ENCODE measurements around the gene DPRX. TPM values are rescaled to one million over a fixed set of nuclear protein-coding genes. Genes with fewer than 3 reads are reported as not detected.

The DPRX gene
- total and polyA plus RNA-seq, 2 experiments from 2014 or later: not detected

DNA sequence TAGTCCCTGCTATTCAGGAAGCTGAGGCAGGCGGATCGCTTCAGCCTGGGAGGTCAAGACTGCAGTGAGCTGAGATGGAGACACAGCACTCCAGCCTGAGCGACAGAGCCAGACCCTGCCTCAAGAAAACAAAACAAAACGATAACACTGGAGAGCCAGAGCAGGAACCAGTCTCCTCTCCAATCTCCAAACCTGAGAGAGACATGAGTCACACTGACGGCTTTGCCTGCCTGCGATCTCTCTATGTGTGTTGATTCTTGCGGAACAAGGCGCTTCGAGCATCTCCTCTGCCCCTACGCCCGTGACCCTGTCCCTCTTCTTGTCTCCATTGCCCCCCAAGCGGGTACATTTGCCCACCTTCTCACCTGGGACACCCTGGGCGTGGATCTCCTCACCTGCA lies 15.6 kb downstream of the DPRX start:
- DNase-seq (ENCODE audit: low spot score) (no peak), ATAC-seq (no peak)
- no peaks in the 10 kb centered on the region for H3K36me3 ChIP-seq (ENCODE audit: insufficient read depth)
- TF ChIP-seq STAT1 (IDR thresholded peaks at IDR 0.05; ENCODE audit: unreplicated experiment) (no peak), EZH2phosphoT487 (IDR thresholded peaks at IDR 0.05; ENCODE audit: unreplicated experiment) (no peak), ETS1 (IDR thresholded peaks at IDR 0.05) (no peak), NANOG (IDR thresholded peaks at IDR 0.05; ENCODE audit: borderline replicate concordance) (no peak), ZNF114 (CRISPR knock-in tag; IDR thresholded peaks at IDR 0.05) (no peak), JUNB (IDR thresholded peaks at IDR 0.05; ENCODE audit: unreplicated experiment) (no peak), ZNF331 (CRISPR knock-in tag; IDR thresholded peaks at IDR 0.05; ENCODE audit: low read depth) (no peak), CREB1 (CRISPR knock-in tag; IDR thresholded peaks at IDR 0.05; ENCODE audit: low read depth) (no peak), EZH2 (IDR thresholded peaks at IDR 0.05; ENCODE audit: low read depth, unreplicated experiment) (no peak), POLR2AphosphoS5 (IDR thresholded peaks at IDR 0.05; ENCODE audit: low read depth) (no peak)
- TF ChIP-seq, protein P1, sequence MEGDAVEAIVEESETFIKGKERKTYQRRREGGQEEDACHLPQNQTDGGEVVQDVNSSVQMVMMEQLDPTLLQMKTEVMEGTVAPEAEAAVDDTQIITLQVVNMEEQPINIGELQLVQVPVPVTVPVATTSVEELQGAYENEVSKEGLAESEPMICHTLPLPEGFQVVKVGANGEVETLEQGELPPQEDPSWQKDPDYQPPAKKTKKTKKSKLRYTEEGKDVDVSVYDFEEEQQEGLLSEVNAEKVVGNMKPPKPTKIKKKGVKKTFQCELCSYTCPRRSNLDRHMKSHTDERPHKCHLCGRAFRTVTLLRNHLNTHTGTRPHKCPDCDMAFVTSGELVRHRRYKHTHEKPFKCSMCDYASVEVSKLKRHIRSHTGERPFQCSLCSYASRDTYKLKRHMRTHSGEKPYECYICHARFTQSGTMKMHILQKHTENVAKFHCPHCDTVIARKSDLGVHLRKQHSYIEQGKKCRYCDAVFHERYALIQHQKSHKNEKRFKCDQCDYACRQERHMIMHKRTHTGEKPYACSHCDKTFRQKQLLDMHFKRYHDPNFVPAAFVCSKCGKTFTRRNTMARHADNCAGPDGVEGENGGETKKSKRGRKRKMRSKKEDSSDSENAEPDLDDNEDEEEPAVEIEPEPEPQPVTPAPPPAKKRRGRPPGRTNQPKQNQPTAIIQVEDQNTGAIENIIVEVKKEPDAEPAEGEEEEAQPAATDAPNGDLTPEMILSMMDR (conservative IDR thresholded peaks at IDR 0.05; ENCODE audit: low read depth in 2 of 2): no peak
- TF ChIP-seq, protein P2, sequence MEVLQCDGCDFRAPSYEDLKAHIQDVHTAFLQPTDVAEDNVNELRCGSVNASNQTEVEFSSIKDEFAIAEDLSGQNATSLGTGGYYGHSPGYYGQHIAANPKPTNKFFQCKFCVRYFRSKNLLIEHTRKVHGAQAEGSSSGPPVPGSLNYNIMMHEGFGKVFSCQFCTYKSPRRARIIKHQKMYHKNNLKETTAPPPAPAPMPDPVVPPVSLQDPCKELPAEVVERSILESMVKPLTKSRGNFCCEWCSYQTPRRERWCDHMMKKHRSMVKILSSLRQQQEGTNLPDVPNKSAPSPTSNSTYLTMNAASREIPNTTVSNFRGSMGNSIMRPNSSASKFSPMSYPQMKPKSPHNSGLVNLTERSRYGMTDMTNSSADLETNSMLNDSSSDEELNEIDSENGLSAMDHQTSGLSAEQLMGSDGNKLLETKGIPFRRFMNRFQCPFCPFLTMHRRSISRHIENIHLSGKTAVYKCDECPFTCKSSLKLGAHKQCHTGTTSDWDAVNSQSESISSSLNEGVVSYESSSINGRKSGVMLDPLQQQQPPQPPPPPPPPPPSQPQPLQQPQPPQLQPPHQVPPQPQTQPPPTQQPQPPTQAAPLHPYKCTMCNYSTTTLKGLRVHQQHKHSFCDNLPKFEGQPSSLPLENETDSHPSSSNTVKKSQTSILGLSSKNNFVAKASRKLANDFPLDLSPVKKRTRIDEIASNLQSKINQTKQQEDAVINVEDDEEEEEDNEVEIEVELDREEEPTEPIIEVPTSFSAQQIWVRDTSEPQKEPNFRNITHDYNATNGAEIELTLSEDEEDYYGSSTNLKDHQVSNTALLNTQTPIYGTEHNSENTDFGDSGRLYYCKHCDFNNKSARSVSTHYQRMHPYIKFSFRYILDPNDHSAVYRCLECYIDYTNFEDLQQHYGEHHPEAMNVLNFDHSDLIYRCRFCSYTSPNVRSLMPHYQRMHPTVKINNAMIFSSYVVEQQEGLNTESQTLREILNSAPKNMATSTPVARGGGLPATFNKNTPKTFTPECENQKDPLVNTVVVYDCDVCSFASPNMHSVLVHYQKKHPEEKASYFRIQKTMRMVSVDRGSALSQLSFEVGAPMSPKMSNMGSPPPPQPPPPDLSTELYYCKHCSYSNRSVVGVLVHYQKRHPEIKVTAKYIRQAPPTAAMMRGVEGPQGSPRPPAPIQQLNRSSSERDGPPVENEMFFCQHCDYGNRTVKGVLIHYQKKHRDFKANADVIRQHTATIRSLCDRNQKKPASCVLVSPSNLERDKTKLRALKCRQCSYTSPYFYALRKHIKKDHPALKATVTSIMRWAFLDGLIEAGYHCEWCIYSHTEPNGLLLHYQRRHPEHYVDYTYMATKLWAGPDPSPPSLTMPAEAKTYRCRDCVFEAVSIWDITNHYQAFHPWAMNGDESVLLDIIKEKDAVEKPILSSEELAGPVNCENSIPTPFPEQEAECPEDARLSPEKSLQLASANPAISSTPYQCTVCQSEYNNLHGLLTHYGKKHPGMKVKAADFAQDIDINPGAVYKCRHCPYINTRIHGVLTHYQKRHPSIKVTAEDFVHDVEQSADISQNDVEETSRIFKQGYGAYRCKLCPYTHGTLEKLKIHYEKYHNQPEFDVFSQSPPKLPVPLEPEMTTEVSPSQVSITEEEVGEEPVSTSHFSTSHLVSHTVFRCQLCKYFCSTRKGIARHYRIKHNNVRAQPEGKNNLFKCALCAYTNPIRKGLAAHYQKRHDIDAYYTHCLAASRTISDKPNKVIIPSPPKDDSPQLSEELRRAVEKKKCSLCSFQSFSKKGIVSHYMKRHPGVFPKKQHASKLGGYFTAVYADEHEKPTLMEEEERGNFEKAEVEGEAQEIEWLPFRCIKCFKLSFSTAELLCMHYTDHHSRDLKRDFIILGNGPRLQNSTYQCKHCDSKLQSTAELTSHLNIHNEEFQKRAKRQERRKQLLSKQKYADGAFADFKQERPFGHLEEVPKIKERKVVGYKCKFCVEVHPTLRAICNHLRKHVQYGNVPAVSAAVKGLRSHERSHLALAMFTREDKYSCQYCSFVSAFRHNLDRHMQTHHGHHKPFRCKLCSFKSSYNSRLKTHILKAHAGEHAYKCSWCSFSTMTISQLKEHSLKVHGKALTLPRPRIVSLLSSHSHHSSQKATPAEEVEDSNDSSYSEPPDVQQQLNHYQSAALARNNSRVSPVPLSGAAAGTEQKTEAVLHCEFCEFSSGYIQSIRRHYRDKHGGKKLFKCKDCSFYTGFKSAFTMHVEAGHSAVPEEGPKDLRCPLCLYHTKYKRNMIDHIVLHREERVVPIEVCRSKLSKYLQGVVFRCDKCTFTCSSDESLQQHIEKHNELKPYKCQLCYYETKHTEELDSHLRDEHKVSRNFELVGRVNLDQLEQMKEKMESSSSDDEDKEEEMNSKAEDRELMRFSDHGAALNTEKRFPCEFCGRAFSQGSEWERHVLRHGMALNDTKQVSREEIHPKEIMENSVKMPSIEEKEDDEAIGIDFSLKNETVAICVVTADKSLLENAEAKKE (CRISPR knock-in tag; IDR thresholded peaks at IDR 0.05): no peak
- 0 out of 2 replicates have a peak overlapping the region, but pooled peaks have one; percentile 18 for H2AFZ ChIP-seq
- H3K4me1 Mint-ChIP-seq: peaks cover 22% of the 10 kb centered on the region
- H3K9me2 ChIP-seq (ENCODE audit: insufficient read depth): no peaks in the 10 kb centered on the region
- H3K4me3 ChIP-seq: no peak overlapping the region
- peaks cover 50% of the 10 kb centered on the region for H3K9me3 Mint-ChIP-seq
- peaks cover 14% of the 10 kb centered on the region for H3K27me3 Mint-ChIP-seq (ENCODE audit: insufficient read depth, low read depth, poor library complexity)
- no peaks in the 10 kb centered on the region for H4K20me1 ChIP-seq (replicated peaks; ENCODE audit: insufficient read depth)
- no peak overlapping the region for H3K4me2 ChIP-seq
- H3K27ac ChIP-seq (ENCODE audit: low read depth): no peak overlapping the region
- no peak overlapping the region for H3K4me3 Mint-ChIP-seq
- no peak overlapping the region for H3K27ac Mint-ChIP-seq
- H3K4me1 ChIP-seq (ENCODE audit: insufficient read depth): peaks cover 13% of the 10 kb centered on the region
- no peaks in the 10 kb centered on the region for H3K27me3 ChIP-seq (ENCODE audit: insufficient read depth)
- peaks cover 35% of the 10 kb centered on the region for H3K36me3 Mint-ChIP-seq (ENCODE audit: low read depth)
- no peaks in the 10 kb centered on the region for H3K79me2 ChIP-seq (replicated peaks; ENCODE audit: insufficient read depth)
- peaks cover 10% of the 10 kb centered on the region for H3F3A ChIP-seq (replicated peaks; ENCODE audit: low read depth)

All from GM23338 (cell line).